Mesangial cell (primary cell): ENCODE results near the gene HOXC13. TPM values are rescaled to one million over a fixed set of nuclear protein-coding genes. Genes with fewer than 3 reads are reported as not detected.

ENCODE experiments used
- total RNA-seq: library from RNA; depleted of rRNA; stranded (reverse); fragments of >200 nt; gene quantifications from 2 replicates; pipeline ENCODE4 v1.2.3, GENCODE V29; 2015

Gene HOXC13
- total RNA-seq = not detected in 2 replicates

GRCh38 chr12:53938326-53939140 is at the start of gene HOXC13:
Gene HOXC13, plus strand, starts transcription at chr12:53938831. Its CDS starts 76 bp downstream, at chr12:53938907.

GRCh38 chr12:53954694-53955035 is 16.0 kb downstream of the HOXC13 start, which contains the start of gene HOXC12:
Gene HOXC12, plus strand, starts transcription at chr12:53954903. Its CDS starts 27 bp downstream, at chr12:53954930.

GRCh38 chr12:53972722-53973235 is 34.1 kb downstream of the HOXC13 start, which contains the start of gene HOXC11:
Gene HOXC11, plus strand, starts transcription at chr12:53973126. Its CDS starts 116 bp downstream, at chr12:53973242.

GRCh38 chr12:53974084-53975063 is 35.7 kb downstream of the HOXC13 start, which contains the start of gene HOTAIR:
Gene HOTAIR, minus strand, starts transcription at chr12:53974954.

GRCh38 chr12:53984901-53985691 is 46.5 kb downstream of the HOXC13 start, which contains the start of gene HOXC10:
Gene HOXC10, plus strand, starts transcription at chr12:53985146. Its CDS starts 114 bp downstream, at chr12:53985260.

Other genes starting within 250 kb of the HOXC13 start
- gene CALCOCO1, start 211.4 kb upstream of the HOXC13 start, total RNA-seq = 29.2 and 112 TPM in 2 replicates
- not detected in 2 replicates for gene CISTR, start 186.9 kb upstream of the HOXC13 start, total RNA-seq
- gene HOXC12, start 16.1 kb downstream of the HOXC13 start, total RNA-seq = not detected in 2 replicates
- 1.3 and 1.8 TPM in 2 replicates for gene HOXC11, start 34.3 kb downstream of the HOXC13 start, total RNA-seq
- gene HOTAIR, start 36.1 kb downstream of the HOXC13 start, total RNA-seq = 0.49 and 1.9 TPM in 2 replicates
- 10.3 and 17.9 TPM in 2 replicates for gene HOXC10, start 46.3 kb downstream of the HOXC13 start, total RNA-seq
- gene HOXC9, start 61.3 kb downstream of the HOXC13 start, total RNA-seq = 12.1 and 21.0 TPM in 2 replicates
- 2.0 and 2.5 TPM in 2 replicates for gene HOXC8, start 70.2 kb downstream of the HOXC13 start, total RNA-seq
- 2.6 and 3.9 TPM in 2 replicates for gene HOXC6, start 89.6 kb downstream of the HOXC13 start, total RNA-seq
- 0.76 and 2.0 TPM in 2 replicates for gene HOXC5, start 94.2 kb downstream of the HOXC13 start, total RNA-seq
- gene HOXC4, start 115.0 kb downstream of the HOXC13 start, total RNA-seq = 2.3 and 2.8 TPM in 2 replicates